Mesendoderm (in vitro differentiated cells): ENCODE data around the gene FASN.

Experiments used
- DNase-seq: peaks from one replicate; pipeline ENCODE4 v3.0.0; 2013
- H2AK5ac ChIP-seq: 2 replicates; pipeline ENCODE4 v1.6.1; 2013; ENCODE audit warnings: low read length, inconsistent platforms
- H2BK120ac ChIP-seq: 2 replicates; pipeline ENCODE4 v1.6.1; 2013; ENCODE audit warnings: low read depth, mild to moderate bottlenecking, low read length, moderate library complexity, mixed read lengths
- H2BK15ac ChIP-seq: replicated peaks from 2 replicates; pipeline ENCODE4 v1.6.1; 2013; ENCODE audit warnings: low read depth, mild to moderate bottlenecking, moderate library complexity
- H2BK5ac ChIP-seq: 2 replicates; pipeline ENCODE4 v1.6.1; 2013; ENCODE audit warnings: low read length, inconsistent platforms
- H3K18ac ChIP-seq: 2 replicates; pipeline ENCODE4 v1.6.1; 2013; ENCODE audit warnings: mild to moderate bottlenecking, low read length, mixed read lengths
- H3K23ac ChIP-seq: one replicate; pipeline ENCODE4 v1.6.1; 2013; ENCODE audit warnings: low read length
- H3K27ac ChIP-seq: 2 replicates; pipeline ENCODE4 v1.5.1; 2013; ENCODE audit warnings: low read depth, mild to moderate bottlenecking, inconsistent platforms, low read length, moderate library complexity
- H3K27me3 ChIP-seq: 2 replicates; pipeline ENCODE4 v1.6.1; 2013; ENCODE audit warnings: low read length, control low read depth, mild to moderate bottlenecking, inconsistent platforms; ENCODE audit not compliant: insufficient read depth, poor library complexity
- H3K36me3 ChIP-seq: 2 replicates; pipeline ENCODE4 v1.6.1; 2013; ENCODE audit warnings: low read length, inconsistent platforms; ENCODE audit not compliant: control insufficient read depth, insufficient read depth
- H3K4ac ChIP-seq: one replicate; pipeline ENCODE4 v1.6.1; 2013; ENCODE audit warnings: low read depth, mild to moderate bottlenecking, low read length, moderate library complexity
- H3K4me1 ChIP-seq: 2 replicates; pipeline ENCODE4 v1.6.1; 2013; ENCODE audit warnings: low read depth, low read length, inconsistent platforms; ENCODE audit not compliant: control insufficient read depth
- H3K4me2 ChIP-seq: 2 replicates; pipeline ENCODE4 v1.6.1; 2013; ENCODE audit warnings: low read length
- H3K4me3 ChIP-seq: 2 replicates; pipeline ENCODE4 v1.5.1; 2013; ENCODE audit warnings: mild to moderate bottlenecking, low read length
- H3K56ac ChIP-seq: one replicate; pipeline ENCODE4 v1.6.1; 2013; ENCODE audit warnings: low read length
- H3K79me1 ChIP-seq: 2 replicates; pipeline ENCODE4 v1.6.1; 2013; ENCODE audit warnings: low read length, inconsistent platforms
- H3K79me2 ChIP-seq: 2 replicates; pipeline ENCODE4 v1.6.1; 2013; ENCODE audit warnings: mild to moderate bottlenecking, low read length; ENCODE audit not compliant: control insufficient read depth, insufficient read depth
- H3K9ac ChIP-seq: 2 replicates; pipeline ENCODE4 v1.6.1; 2013; ENCODE audit warnings: low read length, inconsistent platforms
- H4K5ac ChIP-seq: one replicate; pipeline ENCODE4 v1.6.1; 2013; ENCODE audit warnings: low read length
- H4K8ac ChIP-seq: one replicate; pipeline ENCODE4 v1.6.1; 2013; ENCODE audit warnings: low read depth, mild to moderate bottlenecking, control low read depth, low read length, moderate library complexity
- WGBS: extraction: QIAGEN DNeasy Blood & Tissue Kit; methylation state at CpG from one replicate; pipeline ENCODE4 v1.1.7; 2013; ENCODE audit warnings: low lambda C conversion rate, missing lambda C conversion rate; ENCODE audit not compliant: insufficient coverage; ENCODE audit errors: extremely low coverage; 5-methylcytosine and 5-hydroxymethylcytosine counted together

Gene FASN

DNA sequence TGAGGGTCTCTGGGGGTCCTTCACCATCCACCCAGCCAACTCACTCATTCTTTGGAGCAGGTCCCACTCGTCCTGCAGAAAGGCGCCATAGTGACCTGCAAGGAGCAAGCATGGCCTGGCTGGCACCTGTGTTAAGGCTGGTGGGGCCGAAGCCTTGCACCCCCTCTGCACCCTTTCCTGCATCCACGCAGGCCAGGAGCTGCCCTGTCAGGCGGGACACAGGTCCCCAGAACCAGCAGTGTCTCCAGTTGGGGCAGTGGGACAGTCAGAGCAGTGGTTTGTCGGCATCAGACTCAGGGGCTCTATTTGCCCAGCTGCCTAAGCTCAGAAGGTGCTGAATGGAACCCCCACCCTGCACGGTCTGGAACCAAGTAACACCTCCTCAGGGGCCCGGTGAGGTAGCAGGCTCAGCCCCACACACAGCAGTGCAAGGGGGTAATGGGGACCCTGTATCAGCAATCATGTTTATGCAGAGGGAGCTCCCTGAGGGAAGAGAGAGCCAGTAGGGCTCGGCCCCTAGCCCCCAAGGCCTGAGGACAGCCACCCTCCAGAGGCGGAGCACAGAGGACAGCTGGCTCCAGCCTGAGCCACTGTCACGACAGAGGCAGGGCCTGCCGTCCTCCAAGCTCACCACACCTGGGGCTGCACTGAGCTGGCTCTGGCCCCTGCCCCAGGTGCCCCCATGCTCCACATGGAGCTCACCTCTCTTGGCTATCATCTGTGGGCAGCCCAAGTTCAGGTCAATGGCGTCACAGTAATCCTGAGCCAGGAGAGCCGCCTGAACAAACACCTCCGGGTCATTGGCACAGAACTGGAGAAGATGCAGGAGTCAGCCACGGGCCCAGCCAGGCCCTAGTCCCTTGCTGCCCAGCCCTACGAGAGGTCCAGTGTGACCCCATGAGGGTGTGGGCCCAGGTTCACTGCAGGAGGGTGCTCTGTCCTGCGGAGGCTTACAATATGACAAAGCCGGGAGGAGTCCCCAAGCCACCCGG lies 34.3 kb downstream of the FASN start:
- H3K56ac ChIP-seq: no peak overlapping the region
- WGBS: no CpG with 5 or more reads among the region's 20 CpGs
- H3K18ac ChIP-seq: no peak overlapping the region
- H3K4ac ChIP-seq: no peak overlapping the region
- no peaks in the 10 kb centered on the region for H3K4me1 ChIP-seq
- H3K36me3 ChIP-seq: peaks cover 4% of the 10 kb centered on the region
- H3K27ac ChIP-seq: no peak overlapping the region
- H3K9ac ChIP-seq: no peak overlapping the region
- no peaks in the 10 kb centered on the region for H3K27me3 ChIP-seq
- no peak overlapping the region for H3K23ac ChIP-seq
- no peak overlapping the region for H2BK5ac ChIP-seq
- H2BK15ac ChIP-seq: no peak overlapping the region
- peaks cover 2% of the 10 kb centered on the region for H3K79me1 ChIP-seq
- no peak overlapping the region for H3K4me2 ChIP-seq
- no peak overlapping the region for H4K8ac ChIP-seq
- DNase-seq: no peak
- no peak overlapping the region for H3K4me3 ChIP-seq
- no peak overlapping the region for H4K5ac ChIP-seq
- H2BK120ac ChIP-seq: no peak overlapping the region
- no peak overlapping the region for H2AK5ac ChIP-seq
- H3K79me2 ChIP-seq: no peaks in the 10 kb centered on the region

DNA sequence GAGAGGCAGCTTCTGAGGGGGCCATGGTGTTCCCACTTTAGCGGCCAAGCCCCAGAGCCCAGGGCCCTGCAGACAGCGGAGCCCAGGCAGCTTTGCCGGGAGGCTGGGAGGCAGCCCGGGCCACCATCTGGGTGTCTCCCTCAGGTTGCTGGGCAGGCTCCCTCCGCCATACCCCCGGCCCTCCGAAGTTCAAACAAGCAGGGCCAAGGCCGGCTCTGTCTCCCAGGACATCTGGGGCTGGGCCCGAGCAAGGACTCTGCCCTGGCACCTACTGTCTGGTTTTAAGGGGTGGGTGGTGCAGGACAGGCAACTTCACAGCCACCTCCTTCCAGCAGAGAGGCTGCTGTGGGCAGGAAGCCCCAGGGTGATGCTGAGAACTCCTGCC lies 35.1 kb downstream of the FASN start:
- H3K4me1 ChIP-seq: no peaks in the 10 kb centered on the region
- H2BK5ac ChIP-seq: no peak overlapping the region
- no peak overlapping the region for H3K18ac ChIP-seq
- H3K79me2 ChIP-seq: no peaks in the 10 kb centered on the region
- no peak overlapping the region for H4K5ac ChIP-seq
- no peaks in the 10 kb centered on the region for H3K27me3 ChIP-seq
- H2BK15ac ChIP-seq: no peak overlapping the region
- H3K4me3 ChIP-seq: no peak overlapping the region
- H2AK5ac ChIP-seq: no peak overlapping the region
- DNase-seq: no peak
- H3K23ac ChIP-seq: no peak overlapping the region
- no peak overlapping the region for H3K4ac ChIP-seq
- peaks cover 2% of the 10 kb centered on the region for H3K79me1 ChIP-seq
- no peak overlapping the region for H3K56ac ChIP-seq
- H4K8ac ChIP-seq: no peak overlapping the region
- H3K27ac ChIP-seq: no peak overlapping the region
- H3K4me2 ChIP-seq: no peak overlapping the region
- WGBS: no CpG with 5 or more reads among the region's 9 CpGs
- H2BK120ac ChIP-seq: no peak overlapping the region
- H3K36me3 ChIP-seq: peaks cover 4% of the 10 kb centered on the region
- no peak overlapping the region for H3K9ac ChIP-seq

DNA sequence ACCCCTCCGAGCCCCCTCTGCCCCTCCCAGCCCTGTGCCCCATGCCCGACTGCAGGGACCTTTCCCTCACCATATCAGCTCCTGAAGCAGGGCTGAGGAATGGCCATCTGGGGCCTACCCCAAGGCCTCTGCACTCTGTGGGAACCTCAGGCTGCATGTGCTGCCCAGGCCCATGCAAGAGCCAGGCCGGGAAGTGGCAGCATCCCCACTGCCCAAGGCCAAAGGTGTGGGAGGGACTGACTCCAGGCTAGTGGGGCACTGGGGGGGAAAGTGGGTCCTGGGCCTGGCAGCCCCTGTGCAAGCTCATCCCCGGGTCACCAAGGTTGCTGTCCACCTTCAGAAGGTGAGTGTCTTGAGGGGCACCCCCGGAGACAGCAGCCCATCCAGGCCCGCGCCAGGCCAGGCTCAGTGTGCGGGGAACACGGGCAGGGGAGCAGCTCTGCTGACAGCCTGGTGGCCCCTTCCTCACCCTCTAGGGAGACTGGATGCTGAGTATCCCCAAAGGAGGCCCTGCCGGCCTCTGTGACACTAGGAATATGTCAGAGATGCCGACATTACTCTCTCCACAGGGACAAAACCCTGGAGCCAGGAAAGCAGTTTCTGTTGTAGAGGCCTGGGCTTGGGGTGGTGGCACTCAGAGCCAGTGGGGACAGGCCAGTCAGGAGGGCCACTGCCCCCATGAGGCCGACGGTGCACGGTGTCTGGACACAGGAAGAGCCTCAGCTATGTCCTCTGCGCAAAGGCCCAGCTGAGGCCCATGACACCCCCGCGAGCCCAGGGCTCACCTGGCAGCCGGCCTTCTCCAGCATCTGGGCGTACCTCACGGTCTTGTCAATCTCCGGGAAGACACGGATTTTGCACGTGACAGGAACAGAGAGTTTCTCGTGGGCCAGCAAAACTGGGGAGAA lies 35.7 kb downstream of the FASN start:
- H3K4ac ChIP-seq: no peak overlapping the region
- H2BK5ac ChIP-seq: no peak overlapping the region
- H3K23ac ChIP-seq: no peak overlapping the region
- H3K79me1 ChIP-seq: peaks cover 2% of the 10 kb centered on the region
- H3K79me2 ChIP-seq: no peaks in the 10 kb centered on the region
- H2AK5ac ChIP-seq: no peak overlapping the region
- no CpG with 5 or more reads among the region's 24 CpGs for WGBS
- no peak overlapping the region for H3K18ac ChIP-seq
- no peaks in the 10 kb centered on the region for H3K27me3 ChIP-seq
- H2BK15ac ChIP-seq: no peak overlapping the region
- no peak overlapping the region for H2BK120ac ChIP-seq
- no peaks in the 10 kb centered on the region for H3K4me1 ChIP-seq
- H4K8ac ChIP-seq: no peak overlapping the region
- H4K5ac ChIP-seq: no peak overlapping the region
- no peak overlapping the region for H3K56ac ChIP-seq
- no peak overlapping the region for H3K4me2 ChIP-seq
- DNase-seq: no peak
- no peak overlapping the region for H3K9ac ChIP-seq
- peaks cover 4% of the 10 kb centered on the region for H3K36me3 ChIP-seq
- H3K4me3 ChIP-seq: no peak overlapping the region
- no peak overlapping the region for H3K27ac ChIP-seq

DNA sequence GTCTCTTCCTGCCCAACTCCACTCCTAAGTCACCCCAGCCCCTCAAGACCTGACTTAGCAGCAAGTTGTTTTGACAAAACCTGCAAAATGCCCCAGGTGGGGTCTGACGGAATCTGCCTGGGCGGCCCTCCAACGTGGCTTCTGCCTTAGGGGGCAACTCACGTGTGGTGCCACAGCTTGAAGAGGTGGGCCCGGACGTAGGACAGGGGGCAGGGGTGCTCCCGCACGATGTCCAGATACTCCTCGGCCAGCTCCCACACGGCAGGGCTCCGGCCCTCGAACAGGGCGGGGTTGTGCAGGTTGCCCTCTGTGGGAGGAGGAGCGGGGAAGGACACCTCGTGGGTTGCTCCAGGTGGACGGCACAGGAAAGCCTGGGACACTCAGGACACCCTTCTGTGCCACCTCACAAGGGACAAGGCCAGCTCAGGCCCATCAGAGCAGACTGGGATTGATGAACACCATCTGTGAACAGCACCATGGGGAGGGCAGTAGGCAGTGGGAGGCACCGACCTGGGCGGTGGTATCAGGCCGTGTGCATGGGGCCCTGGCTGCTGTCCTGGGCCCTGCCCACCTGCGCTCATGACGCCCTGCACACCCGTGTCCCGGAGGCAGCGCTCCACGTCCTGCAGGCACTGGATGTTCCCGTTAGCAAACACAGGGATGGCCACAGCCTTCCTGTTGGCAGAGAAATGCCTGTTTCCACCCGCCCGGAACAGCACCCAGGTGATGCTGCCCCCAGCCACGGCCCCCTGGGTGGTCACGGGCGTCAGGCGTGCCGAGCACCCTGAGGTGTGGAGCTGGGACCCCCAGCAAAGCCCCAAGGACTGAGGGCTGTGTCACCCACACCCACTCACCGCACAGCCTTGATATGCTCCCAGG lies 36.8 kb downstream of the FASN start:
- DNase-seq: no peak
- no peak overlapping the region for H3K23ac ChIP-seq
- H3K9ac ChIP-seq: no peak overlapping the region
- no peak overlapping the region for H3K4me2 ChIP-seq
- no peak overlapping the region for H4K8ac ChIP-seq
- H3K56ac ChIP-seq: no peak overlapping the region
- no peak overlapping the region for H2AK5ac ChIP-seq
- no peak overlapping the region for H3K27ac ChIP-seq
- H2BK15ac ChIP-seq: no peak overlapping the region
- no peaks in the 10 kb centered on the region for H3K79me2 ChIP-seq
- H3K79me1 ChIP-seq: peaks cover 2% of the 10 kb centered on the region
- H2BK5ac ChIP-seq: no peak overlapping the region
- H3K36me3 ChIP-seq: peaks cover 4% of the 10 kb centered on the region
- H3K18ac ChIP-seq: no peak overlapping the region
- H3K4ac ChIP-seq: no peak overlapping the region
- H2BK120ac ChIP-seq: no peak overlapping the region
- no peak overlapping the region for H4K5ac ChIP-seq
- WGBS: no CpG with 5 or more reads among the region's 34 CpGs
- H3K4me1 ChIP-seq: no peaks in the 10 kb centered on the region
- no peaks in the 10 kb centered on the region for H3K27me3 ChIP-seq
- no peak overlapping the region for H3K4me3 ChIP-seq

DNA sequence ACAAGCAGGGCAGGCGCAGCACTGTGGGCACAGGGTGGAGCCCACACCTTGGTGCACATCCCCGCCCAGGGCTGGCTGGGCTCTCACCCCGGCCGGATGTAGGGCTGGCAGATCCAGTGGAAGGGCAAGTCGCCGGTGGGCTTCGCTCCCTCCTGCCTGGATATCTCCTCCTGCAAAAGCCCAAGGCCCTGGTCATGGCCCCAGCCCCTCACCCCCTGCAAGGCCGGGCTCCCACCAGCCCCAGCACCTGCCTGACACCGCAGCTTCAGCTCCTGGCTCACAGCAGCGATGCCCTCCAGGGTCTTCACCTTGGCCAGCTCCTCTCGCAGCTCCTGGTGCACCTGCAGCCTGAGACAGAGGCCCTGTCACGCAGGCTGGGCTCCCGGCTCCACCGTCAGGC lies 37.4 kb downstream of the FASN start:
- no peaks in the 10 kb centered on the region for H3K27me3 ChIP-seq
- DNase-seq: no peak
- H3K18ac ChIP-seq: no peak overlapping the region
- no peak overlapping the region for H4K8ac ChIP-seq
- H3K79me1 ChIP-seq: peaks cover 2% of the 10 kb centered on the region
- H3K4ac ChIP-seq: no peak overlapping the region
- no peak overlapping the region for H2BK15ac ChIP-seq
- H3K27ac ChIP-seq: no peak overlapping the region
- no peaks in the 10 kb centered on the region for H3K79me2 ChIP-seq
- no peak overlapping the region for H3K9ac ChIP-seq
- no peak overlapping the region for H3K4me2 ChIP-seq
- H3K4me3 ChIP-seq: no peak overlapping the region
- no peak overlapping the region for H2AK5ac ChIP-seq
- no peak overlapping the region for H4K5ac ChIP-seq
- H3K56ac ChIP-seq: no peak overlapping the region
- H3K23ac ChIP-seq: no peak overlapping the region
- H3K36me3 ChIP-seq: peaks cover 5% of the 10 kb centered on the region
- WGBS: no CpG with 5 or more reads among the region's 14 CpGs
- H3K4me1 ChIP-seq: no peaks in the 10 kb centered on the region
- H2BK5ac ChIP-seq: no peak overlapping the region
- no peak overlapping the region for H2BK120ac ChIP-seq
